T-cell (primary cell): ENCODE results near the gene CA11. TPM values are rescaled to one million over a fixed set of nuclear protein-coding genes. Genes with fewer than 3 reads are reported as not detected.

Experiments
- ATAC-seq, 4 experiments: fragments of 200-7000 bp in 3 of 4; fragments of 150-1000 bp in 1 of 4; cut with Tn5 transposase; replicated peaks in 1 of 4; 1 replicate in 3 of 4; 2 replicates in 1 of 4; pipeline ENCODE4 v1.10.0; 2021; ENCODE audit warnings: moderate library complexity in 3 of 4, mild to moderate bottlenecking in 2 of 4, moderate number of reproducible peaks in 1 of 4
- CTCF ChIA-PET, 2 donors: fragments of 300-600 bp; sonication (Branson Sonifier 250); formaldehyde crosslinking; loops; one replicate each; lab custom pipeline; 2022; ENCODE audit warnings: antibody characterized with exemption in 2 of 2; lab: Charles Lee
- POLR2A ChIA-PET, 2 donors: fragments of 300-600 bp; sonication (Branson Sonifier 250); formaldehyde crosslinking; loops; one replicate each; lab custom pipeline; 2022; ENCODE audit warnings: antibody characterized with exemption in 2 of 2; lab: Charles Lee
- DNase-seq, 35 experiments: peaks; one replicate each; pipeline versions ENCODE4 v3.0.0 to v3.0.0-alpha.2; 2013 to 2023
- H3K27ac ChIP-seq: one replicate; pipeline ENCODE4 v1.5.1; 2013; ENCODE audit warnings: low read length
- H3K27me3 ChIP-seq, 2 experiments: replicated peaks in 1 of 2; 1 replicate in 1 of 2; 2 replicates in 1 of 2; pipeline versions ENCODE4 v1.6.1 to v1.7.0; 2013; ENCODE audit warnings: low read length in 1 of 2, mixed read lengths in 1 of 2; ENCODE audit not compliant: control insufficient read depth in 2 of 2, insufficient read depth in 2 of 2; ENCODE audit errors: extremely low read depth in 1 of 2
- H3K36me3 ChIP-seq, 2 donors: 1 replicate in 1 of 2; 2 replicates in 1 of 2; pipeline versions ENCODE4 v1.6.1 to v1.7.0; 2013; ENCODE audit warnings: low read length in 1 of 2; ENCODE audit not compliant: control insufficient read depth in 2 of 2, insufficient read depth in 1 of 2; ENCODE audit errors: extremely low read depth in 1 of 2
- H3K4me1 ChIP-seq, 2 experiments: 1 replicate in 1 of 2; 2 replicates in 1 of 2; pipeline versions ENCODE4 v1.6.1 to v1.7.0; 2013; ENCODE audit warnings: low read length in 2 of 2, mixed read lengths in 1 of 2; ENCODE audit not compliant: insufficient read depth in 2 of 2, control insufficient read depth in 1 of 2; ENCODE audit errors: extremely low read depth in 1 of 2
- H3K4me3 ChIP-seq, 2 donors: 1 replicate in 1 of 2; 2 replicates in 1 of 2; pipeline versions ENCODE4 v1.5.1 to v1.7.0; 2013; ENCODE audit warnings: mild to moderate bottlenecking in 2 of 2, low read length in 1 of 2, moderate library complexity in 1 of 2; ENCODE audit not compliant: control insufficient read depth in 1 of 2; ENCODE audit errors: extremely low read depth in 1 of 2
- H3K9me3 ChIP-seq: 2 replicates; pipeline ENCODE4 v1.7.0; 2013
- H3K27ac Mint-ChIP-seq, 2 donors: one replicate each; pipeline ENCODE4 v1.8.0; 2020 to 2021; ENCODE audit warnings: mild to moderate bottlenecking in 2 of 2, mixed read lengths in 2 of 2
- H3K27me3 Mint-ChIP-seq, 2 donors: one replicate each; pipeline ENCODE4 v1.8.0; 2021 to 2022; ENCODE audit warnings: mixed read lengths in 2 of 2
- H3K36me3 Mint-ChIP-seq: one replicate; pipeline ENCODE4 v1.8.0; 2021; ENCODE audit warnings: mixed read lengths
- H3K4me1 Mint-ChIP-seq, 3 donors: one replicate each; pipeline ENCODE4 v1.8.0; 2020 to 2022; ENCODE audit warnings: mixed read lengths in 3 of 3, mild to moderate bottlenecking in 1 of 3
- H3K4me3 Mint-ChIP-seq, 3 donors: one replicate each; pipeline ENCODE4 v1.8.0; 2020 to 2022; ENCODE audit warnings: mild to moderate bottlenecking in 3 of 3, mixed read lengths in 3 of 3, moderate library complexity in 3 of 3
- H3K9me3 Mint-ChIP-seq, 3 donors: one replicate each; pipeline ENCODE4 v1.8.0; 2020 to 2022; ENCODE audit warnings: mixed read lengths in 3 of 3
- WGBS: methylation state at CpG from one replicate; pipeline ENCODE4 v1.1.5; 2013; ENCODE audit warnings: missing lambda C conversion rate; ENCODE audit not compliant: insufficient coverage; 5-methylcytosine and 5-hydroxymethylcytosine counted together
- total RNA-seq, 35 experiments: library from RNA in 6 of 35; stranded (reverse) in 6 of 35; fragments of 120-200 nt in 1 of 35; gene quantifications; one replicate each; pipeline versions ENCODE4 v1.2.1 to v1.2.4 and lab custom pipeline; 2013 to 2026

Gene CA11
- total RNA-seq, 5 donors from 2014 or later (not counting 1 experiment from before 2014, with no cell fraction given) = 8.0 to 18.5 (median 11.0) TPM

DNA sequence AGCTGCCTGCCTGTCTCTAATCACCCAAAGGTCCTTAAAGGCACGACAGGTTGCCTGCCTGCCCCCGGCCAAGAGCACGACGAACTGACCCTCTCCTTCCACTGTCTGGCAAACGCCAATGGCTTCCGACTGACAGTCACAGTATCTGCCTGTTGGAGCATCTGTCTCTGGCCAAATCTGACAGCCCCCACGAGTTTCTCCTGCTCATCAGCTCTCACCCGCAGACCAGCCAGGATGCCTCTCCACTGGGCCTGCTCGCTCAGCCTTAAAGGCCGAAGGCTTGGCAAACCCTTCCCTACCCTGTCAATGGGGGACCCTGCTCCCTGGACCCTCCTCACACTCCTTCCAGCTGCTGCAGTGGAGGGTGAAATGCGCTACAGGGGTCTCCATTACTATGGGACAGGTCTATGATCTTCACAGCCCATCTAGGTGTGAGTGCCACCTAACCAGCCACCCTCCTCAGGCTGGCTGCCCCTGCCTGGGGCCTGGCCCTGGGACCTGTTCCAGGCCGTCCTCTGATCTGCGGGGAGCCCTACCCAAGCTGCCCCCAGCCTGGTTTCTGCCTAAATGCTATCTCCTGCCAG lies 32.0 kb downstream of the CA11 start:
- peaks cover 13 to 39% of the 10 kb centered on the region in 2 experiments for H3K4me1 ChIP-seq
- H3K4me3 Mint-ChIP-seq = no peak overlapping the region
- DNase-seq (no peak), ATAC-seq (no peak)
- no peaks in the 10 kb centered on the region for H3K9me3 ChIP-seq
- H3K9me3 Mint-ChIP-seq = no peaks in the 10 kb centered on the region
- H3K27me3 Mint-ChIP-seq = no peaks in the 10 kb centered on the region
- H3K27ac ChIP-seq = no peak overlapping the region
- peaks cover 19% of the 10 kb centered on the region for H3K36me3 Mint-ChIP-seq
- ChIA-PET POLR2A (no interaction called here), CTCF (no interaction called here)
- H3K4me3 ChIP-seq = no peak overlapping the region
- WGBS = 91% methylated on average over 13 of the region's 13 CpGs
- H3K4me1 Mint-ChIP-seq = peaks cover 24 to 30% (median 27%) of the 10 kb centered on the region in 3 donors
- peaks cover 21 to 31% of the 10 kb centered on the region in 2 donors for H3K36me3 ChIP-seq
- peak overlapping the region; percentile 31 to 48 for H3K27ac Mint-ChIP-seq
- H3K27me3 ChIP-seq = peaks cover 0 to 2% of the 10 kb centered on the region in 2 experiments

DNA sequence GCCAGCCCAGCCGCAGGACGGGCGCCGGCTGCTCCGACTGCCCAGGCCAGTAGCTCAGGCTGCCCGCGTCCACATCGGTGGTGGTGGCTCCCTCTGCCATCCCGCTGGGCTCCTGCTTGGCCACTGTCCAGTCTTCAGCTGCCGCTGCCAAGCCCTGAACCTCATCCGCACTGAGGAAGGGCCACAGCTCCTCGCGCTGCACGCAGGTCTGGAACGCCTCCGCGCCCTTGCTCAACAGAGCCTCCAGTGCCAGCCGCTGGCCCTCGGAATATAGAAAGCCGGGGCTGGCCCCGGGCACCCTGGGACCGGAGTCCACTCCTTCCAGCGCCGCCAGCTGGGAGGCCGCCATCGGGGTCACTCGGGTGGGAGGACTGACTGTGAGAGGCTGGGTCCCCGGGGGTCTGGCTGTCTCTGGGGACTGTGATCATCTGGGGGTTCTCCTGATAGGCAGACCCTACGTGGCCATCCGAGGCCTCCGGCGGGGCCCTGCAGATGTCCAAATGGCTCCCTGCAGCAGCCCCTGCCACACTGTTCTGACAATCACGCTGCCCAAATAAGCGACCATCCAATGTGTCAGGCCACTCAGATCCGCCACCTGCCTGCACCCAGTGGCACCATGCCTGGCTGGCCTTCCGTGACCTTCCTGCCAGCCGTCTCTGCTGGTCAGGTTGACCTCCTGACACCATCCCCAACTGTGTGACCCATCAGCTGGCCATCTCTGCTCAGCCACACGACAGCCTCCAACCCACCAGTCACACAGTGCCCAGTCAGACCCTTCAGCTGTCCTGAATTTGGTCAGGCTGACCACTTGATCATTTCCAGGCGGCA lies 32.7 kb downstream of the CA11 start:
- no peaks in the 10 kb centered on the region for H3K27me3 Mint-ChIP-seq
- no peaks in the 10 kb centered on the region for H3K9me3 Mint-ChIP-seq
- no peak overlapping the region for H3K4me3 Mint-ChIP-seq
- Histone ChIP-seq H3K9me3 (no peaks in the 10 kb centered on the region), H3K27ac (no peak overlapping the region), H3K4me1 (peaks cover 11 to 41% of the 10 kb centered on the region in 2 experiments), H3K27me3 (no peaks in the 10 kb centered on the region), H3K36me3 (peaks cover 21 to 31% of the 10 kb centered on the region in 2 donors), H3K4me3 (no peak overlapping the region)
- peak in 1 of 4 experiments; percentile 4 for ATAC-seq
- DNase-seq = no peak
- 91% methylated on average over 31 of the region's 39 CpGs for WGBS
- CTCF ChIA-PET = interaction anchor here in 1 of 2 donors (0.7 kb wide), 1 partner anchor 143 kb away, joined by 4 read pairs; no protein-coding TSS in a partner anchor
- peaks cover 15% of the 10 kb centered on the region for H3K36me3 Mint-ChIP-seq
- H3K27ac Mint-ChIP-seq = peak overlapping the region in 1 of 2 donors; percentile 48
- POLR2A ChIA-PET = no interaction called here
- H3K4me1 Mint-ChIP-seq = peaks cover 22 to 27% (median 25%) of the 10 kb centered on the region in 3 donors

DNA sequence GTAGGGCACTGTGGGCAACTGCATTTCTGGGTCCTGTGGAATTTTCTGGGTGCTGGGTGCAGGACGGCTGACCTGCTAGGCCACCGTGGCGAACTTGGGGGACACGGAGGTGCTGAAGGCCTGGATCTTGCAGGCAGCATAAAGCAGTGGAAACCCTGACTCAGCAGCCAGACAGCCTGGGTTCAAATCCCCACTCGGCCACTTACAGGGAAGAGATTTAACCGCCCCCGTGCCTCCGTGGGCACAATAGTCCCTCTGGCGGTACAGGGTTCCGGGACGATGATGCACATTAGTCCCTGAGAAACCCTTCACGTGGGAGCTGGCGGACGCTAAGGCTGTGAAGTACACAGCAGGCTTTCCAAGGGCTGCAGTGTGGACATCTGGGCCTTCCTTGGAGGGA lies 34.1 kb downstream of the CA11 start:
- DNase-seq (no peak), ATAC-seq (no peak)
- H3K4me1 ChIP-seq = peaks cover 0 to 27% of the 10 kb centered on the region in 2 experiments
- H3K4me3 ChIP-seq = no peak overlapping the region
- Mint-ChIP-seq H3K4me1 (peaks cover 8 to 15% (median 12%) of the 10 kb centered on the region in 3 donors), H3K36me3 (peaks cover 13% of the 10 kb centered on the region), H3K27me3 (no peaks in the 10 kb centered on the region), H3K4me3 (no peak overlapping the region), H3K9me3 (no peaks in the 10 kb centered on the region), H3K27ac (no peak overlapping the region)
- 90% methylated on average over 13 of the region's 14 CpGs for WGBS
- H3K36me3 ChIP-seq = peaks cover 18 to 22% of the 10 kb centered on the region in 2 donors
- H3K9me3 ChIP-seq = no peaks in the 10 kb centered on the region
- ChIA-PET CTCF (no interaction called here), POLR2A (interaction anchor here in 1 of 2 donors (0.6 kb wide), 1 partner anchor 324 kb away, joined by 7 read pairs; no protein-coding TSS in a partner anchor)
- no peaks in the 10 kb centered on the region for H3K27me3 ChIP-seq
- H3K27ac ChIP-seq = no peak overlapping the region

DNA sequence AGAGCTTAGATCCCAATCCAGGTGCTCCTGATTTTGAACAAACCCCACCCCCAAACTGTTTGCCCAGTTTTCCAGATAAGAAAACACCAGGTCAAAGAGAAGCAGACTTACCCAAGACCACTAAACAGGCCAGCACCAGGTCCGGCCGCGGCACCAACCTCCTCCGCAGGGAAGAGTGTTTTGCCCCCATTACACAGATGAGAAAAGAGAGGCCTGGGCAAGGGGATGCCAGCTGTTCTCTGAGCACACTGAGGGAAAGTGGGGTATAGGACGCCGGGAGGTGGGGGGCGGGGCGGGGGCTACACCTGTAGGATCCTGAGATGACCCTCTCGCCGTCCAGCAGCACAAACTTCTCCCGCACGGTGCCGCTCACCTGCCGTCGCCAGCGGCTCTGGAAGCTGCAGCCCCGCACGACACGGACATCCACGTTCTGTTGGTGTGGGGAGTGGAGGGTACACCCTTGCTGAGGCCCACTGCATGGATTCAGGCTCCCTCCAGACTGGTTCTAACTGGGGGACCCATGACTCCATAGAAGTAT lies 36.3 kb downstream of the CA11 start:
- 96% methylated on average over 16 of the region's 20 CpGs for WGBS
- H3K27ac Mint-ChIP-seq = no peak overlapping the region

DNA sequence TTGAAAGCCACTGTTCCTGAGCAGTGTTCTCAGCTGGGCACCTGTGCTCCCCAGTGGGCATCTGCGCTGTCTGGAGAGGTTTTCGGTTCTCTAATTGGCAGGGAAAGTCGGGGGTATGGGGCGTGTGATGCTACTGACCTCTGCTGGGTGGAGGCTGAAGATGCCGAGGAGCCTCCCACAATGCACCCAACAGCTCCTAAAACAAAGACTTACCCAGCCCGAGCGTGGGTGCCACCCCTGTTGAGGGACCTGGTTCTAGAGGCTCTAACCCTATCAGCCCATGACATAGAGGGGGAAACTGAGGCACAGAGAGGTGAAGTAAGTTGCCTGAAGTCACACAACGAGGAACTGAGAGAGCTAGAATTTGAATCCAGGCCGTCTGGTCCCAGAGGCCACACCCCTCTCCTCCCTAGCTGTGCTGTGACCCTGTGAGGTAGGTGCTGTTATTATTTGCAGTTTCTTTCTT lies 37.2 kb downstream of the CA11 start:
- peak in 26 of 35 experiments; percentile 30 to 73 (median 49) for DNase-seq
- H3K9me3 ChIP-seq = no peaks in the 10 kb centered on the region
- no peaks in the 10 kb centered on the region for H3K36me3 ChIP-seq
- peak overlapping the region; percentile 34 to 69 for H3K27ac Mint-ChIP-seq
- ATAC-seq = peak; percentile 76 to 89 (median 83)
- no peaks in the 10 kb centered on the region for H3K36me3 Mint-ChIP-seq
- H3K27me3 ChIP-seq = no peaks in the 10 kb centered on the region
- WGBS = 50% methylated on average over 1 of the region's 9 CpGs
- no peaks in the 10 kb centered on the region for H3K9me3 Mint-ChIP-seq
- CTCF ChIA-PET = interaction anchor here in 1 of 2 donors (0.6 to 1.4 kb wide), 9 partner anchors 15 to 236 kb away, joined by 3 to 11 read pairs (median 5); no protein-coding TSS in a partner anchor
- H3K4me3 ChIP-seq = no peak overlapping the region
- H3K4me1 Mint-ChIP-seq = peaks cover 4 to 7% (median 5%) of the 10 kb centered on the region in 3 donors
- H3K27ac ChIP-seq = no peak overlapping the region
- no peaks in the 10 kb centered on the region for H3K27me3 Mint-ChIP-seq
- POLR2A ChIA-PET = no interaction called here
- no peak overlapping the region for H3K4me3 Mint-ChIP-seq
- H3K4me1 ChIP-seq = peaks cover 0 to 10% of the 10 kb centered on the region in 2 experiments

More for the DNA sequence above, 36.3 kb downstream of the CA11 start:
- no peaks in the 10 kb centered on the region for H3K27me3 ChIP-seq
- H3K4me1 Mint-ChIP-seq = peaks cover 4 to 7% (median 5%) of the 10 kb centered on the region in 3 donors
- no peak overlapping the region for H3K4me3 Mint-ChIP-seq
- ChIA-PET POLR2A (no interaction called here), CTCF (interaction anchor here (0.7 to 1.4 kb wide), 4 partner anchors 25 to 1067 kb away, joined by 3 to 11 read pairs (median 5); no protein-coding TSS in a partner anchor)
- no peak for ATAC-seq
- no peak overlapping the region for H3K4me3 ChIP-seq
- H3K4me1 ChIP-seq = peaks cover 0 to 10% of the 10 kb centered on the region in 2 experiments
- no peaks in the 10 kb centered on the region for H3K27me3 Mint-ChIP-seq
- no peaks in the 10 kb centered on the region for H3K36me3 Mint-ChIP-seq
- H3K36me3 ChIP-seq = peaks cover 0 to under 1% of the 10 kb centered on the region in 2 donors
- no peak for DNase-seq
- no peaks in the 10 kb centered on the region for H3K9me3 ChIP-seq
- H3K9me3 Mint-ChIP-seq = no peaks in the 10 kb centered on the region
- no peak overlapping the region for H3K27ac ChIP-seq

DNA sequence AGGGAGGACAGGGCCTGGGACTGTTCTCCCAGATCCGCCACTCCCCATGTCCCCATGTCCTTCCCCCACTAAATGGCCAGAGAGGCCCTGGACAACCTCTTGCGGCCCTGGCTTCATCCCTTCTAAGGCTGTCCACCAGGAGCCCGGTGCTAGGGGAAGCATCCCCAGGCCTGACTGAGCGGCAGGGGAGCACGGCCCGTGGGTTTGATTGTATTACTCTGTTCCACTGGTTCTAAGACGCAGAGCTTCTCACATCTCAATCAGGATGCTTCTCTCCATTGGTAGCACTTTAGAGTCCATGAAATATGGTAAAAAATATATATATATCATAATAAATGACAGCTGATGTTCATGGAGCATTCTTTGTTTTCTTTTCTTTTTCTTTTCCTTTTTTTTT lies 38.6 kb downstream of the CA11 start:
- POLR2A ChIA-PET = interaction anchor here in 1 of 2 donors (0.5 kb wide), 1 partner anchor 77 kb away, joined by 3 read pairs; no protein-coding TSS in a partner anchor
- H3K27ac Mint-ChIP-seq = no peak overlapping the region
- Histone ChIP-seq H3K4me1 (peaks cover 0 to 10% of the 10 kb centered on the region in 2 experiments), H3K9me3 (no peaks in the 10 kb centered on the region), H3K27ac (no peak overlapping the region), H3K4me3 (no peak overlapping the region), H3K27me3 (no peaks in the 10 kb centered on the region), H3K36me3 (no peaks in the 10 kb centered on the region)
- no peak overlapping the region for H3K4me3 Mint-ChIP-seq
- no peaks in the 10 kb centered on the region for H3K36me3 Mint-ChIP-seq
- no peak for ATAC-seq
- no peak for DNase-seq
- no peaks in the 10 kb centered on the region for H3K9me3 Mint-ChIP-seq
- CTCF ChIA-PET = interaction anchor here (0.7 kb wide), 2 partner anchors 79 to 314 kb away, joined by 3 read pairs; no protein-coding TSS in a partner anchor
- H3K4me1 Mint-ChIP-seq = peaks cover 4 to 7% (median 5%) of the 10 kb centered on the region in 3 donors
- H3K27me3 Mint-ChIP-seq = no peaks in the 10 kb centered on the region
- 83% methylated on average over 1 of the region's 7 CpGs for WGBS
